ENCODE measurements around the gene SUSD3. TPM values are rescaled to one million over a fixed set of nuclear protein-coding genes. Genes with fewer than 3 reads are reported as not detected.
A peak's percentile ranks its signal among the peaks of the same experiment; 100 is the strongest.

Gene SUSD3
- total RNA-seq (2.8 and 4.6 TPM in 2 replicates), polyA plus RNA-seq (0.17 and 1.4 TPM in 2 replicates), polyA minus RNA-seq (ENCODE audit: low replicate concordance) (6.9 TPM in 1 of 2 replicates, not detected in the other)
- polyA plus RNA-seq (2012) = 3.1 TPM in 1 of 2 replicates, not detected in the other

- no peaks in the 10 kb centered on the region for H4K20me1 ChIP-seq (ENCODE audit: control insufficient read depth, extremely low read depth, insufficient read depth, low read length)
- H3K27ac ChIP-seq (ENCODE audit: insufficient read depth, low read length) = no peak within 1 kb of the TSS
- H3K27me3 ChIP-seq (ENCODE audit: control insufficient read depth, insufficient read depth, low read length) = no peaks in the 10 kb centered on the region
- peak; percentile 35 to 38 for DNase-seq (ENCODE audit: low read depth in 2 of 2)
- H3K4me1 ChIP-seq (ENCODE audit: control insufficient read depth, extremely low read depth, insufficient read depth, low read length) = no peaks in the 10 kb centered on the region
- H3K4me3 ChIP-seq (replicated peaks in 1 of 4; ENCODE audit: control extremely low read depth in 1 of 4, insufficient read depth in 1 of 4, low read depth in 3 of 4, low read length in 4 of 4) = peak within 1 kb of the TSS in 1 of 4 experiments; percentile 40
- TF ChIP-seq EZH2 (IDR thresholded peaks at IDR 0.05; ENCODE audit: low read length, missing control alignments) (no peak), CTCF (conservative IDR thresholded peaks at IDR 0.05 in 1 of 2, IDR thresholded peaks at IDR 0.05 in 1 of 2; ENCODE audit: low read depth in 1 of 2, low read length in 2 of 2) (no peak)
- H3K79me2 ChIP-seq (ENCODE audit: control insufficient read depth, insufficient read depth, low read length) = no peaks in the 10 kb centered on the region
- no peak within 1 kb of the TSS for H3K9ac ChIP-seq (ENCODE audit: insufficient read depth, low read length)
- no peaks in the 10 kb centered on the region for H3K9me3 ChIP-seq (ENCODE audit: control insufficient read depth, insufficient read depth, low read depth, low read length)
- H3K36me3 ChIP-seq (ENCODE audit: control insufficient read depth, insufficient read depth, low read length) = no peaks in the 10 kb centered on the region
- no peak within 1 kb of the TSS for H2AFZ ChIP-seq (ENCODE audit: low read length)
- peak within 1 kb of the TSS; percentile 51 for H3K4me2 ChIP-seq (ENCODE audit: extremely low read depth, insufficient read depth, low read length)
Measured at GRCh38 chr9:93058355-93059010, at the start of gene SUSD3. SUSD3 (plus strand) TSS chr9:93058701; CDS start chr9:93058743, 42 bp downstream.

GRCh38 chr9:93009337-93010015, 49.0 kb upstream of the SUSD3 start:
- DNase-seq (ENCODE audit: low read depth in 2 of 2) = no peak

More at GRCh38 chr9:93009337-93010015, 49.0 kb upstream of the SUSD3 start:
- no peak overlapping the region for H3K4me2 ChIP-seq (ENCODE audit: extremely low read depth, insufficient read depth, low read length)
- H3K79me2 ChIP-seq (ENCODE audit: control insufficient read depth, insufficient read depth, low read length) = no peaks in the 10 kb centered on the region
- no peaks in the 10 kb centered on the region for H3K27me3 ChIP-seq (ENCODE audit: control insufficient read depth, insufficient read depth, low read length)
- no peaks in the 10 kb centered on the region for H4K20me1 ChIP-seq (ENCODE audit: control insufficient read depth, extremely low read depth, insufficient read depth, low read length)
- H3K4me1 ChIP-seq (ENCODE audit: control insufficient read depth, extremely low read depth, insufficient read depth, low read length) = no peaks in the 10 kb centered on the region
- H3K9ac ChIP-seq (ENCODE audit: insufficient read depth, low read length) = no peak overlapping the region
- no peak overlapping the region for H2AFZ ChIP-seq (ENCODE audit: low read length)
- no peaks in the 10 kb centered on the region for H3K9me3 ChIP-seq (ENCODE audit: control insufficient read depth, insufficient read depth, low read depth, low read length)
- H3K4me3 ChIP-seq (replicated peaks in 1 of 4; ENCODE audit: control extremely low read depth in 1 of 4, insufficient read depth in 1 of 4, low read depth in 3 of 4, low read length in 4 of 4) = no peak overlapping the region
- TF ChIP-seq CTCF (conservative IDR thresholded peaks at IDR 0.05 in 1 of 2, IDR thresholded peaks at IDR 0.05 in 1 of 2; ENCODE audit: low read depth in 1 of 2, low read length in 2 of 2) (no peak), EZH2 (IDR thresholded peaks at IDR 0.05; ENCODE audit: low read length, missing control alignments) (no peak)
- H3K27ac ChIP-seq (ENCODE audit: insufficient read depth, low read length) = no peak overlapping the region
- H3K36me3 ChIP-seq (ENCODE audit: control insufficient read depth, insufficient read depth, low read length) = no peaks in the 10 kb centered on the region
